GM18519 (cell line): ENCODE data around the gene SENP8.

ENCODE experiments used
- ATAC-seq: cut with Tn5 transposase; IDR thresholded peaks from one replicate; pipeline ENCODE4 v1.9.1; 2021; ENCODE audit warnings: mild to moderate bottlenecking, moderate library complexity; ENCODE audit not compliant: unreplicated experiment, low FRiP score

The SENP8 gene

DNA sequence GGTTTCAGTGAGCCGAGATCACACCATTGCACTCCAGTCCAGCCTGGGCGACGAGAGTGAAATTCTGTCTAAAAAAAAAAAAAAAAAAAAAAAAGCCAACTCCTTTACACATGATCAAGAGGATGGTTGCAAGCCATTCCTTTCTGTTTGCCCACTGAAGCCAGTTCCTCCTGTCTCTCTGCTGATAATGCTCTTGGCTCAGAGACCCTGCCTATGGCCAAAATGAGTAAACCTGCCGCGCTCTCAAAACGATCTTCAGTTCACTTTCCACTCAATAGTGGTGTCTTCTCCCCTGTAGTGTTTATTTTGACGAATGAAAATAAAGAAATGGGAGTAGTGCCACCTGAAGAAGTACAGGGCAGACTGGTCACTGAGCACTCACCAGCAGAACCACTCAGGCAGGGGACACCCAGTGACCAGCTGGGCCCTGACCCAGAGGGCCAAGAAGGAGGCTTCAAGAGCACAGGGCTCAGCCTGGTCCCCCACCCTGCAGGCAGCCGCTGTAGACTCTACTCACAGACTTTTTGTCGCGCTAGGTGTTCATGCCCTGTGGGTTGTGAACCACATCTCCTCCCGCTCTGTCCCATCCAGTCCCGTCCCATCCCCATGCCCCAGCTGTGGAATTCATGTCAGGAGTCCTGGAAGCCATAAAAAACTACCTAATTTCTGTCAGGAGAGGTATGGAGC lies 55.8 kb downstream of the SENP8 start:
- no peak for ATAC-seq

DNA sequence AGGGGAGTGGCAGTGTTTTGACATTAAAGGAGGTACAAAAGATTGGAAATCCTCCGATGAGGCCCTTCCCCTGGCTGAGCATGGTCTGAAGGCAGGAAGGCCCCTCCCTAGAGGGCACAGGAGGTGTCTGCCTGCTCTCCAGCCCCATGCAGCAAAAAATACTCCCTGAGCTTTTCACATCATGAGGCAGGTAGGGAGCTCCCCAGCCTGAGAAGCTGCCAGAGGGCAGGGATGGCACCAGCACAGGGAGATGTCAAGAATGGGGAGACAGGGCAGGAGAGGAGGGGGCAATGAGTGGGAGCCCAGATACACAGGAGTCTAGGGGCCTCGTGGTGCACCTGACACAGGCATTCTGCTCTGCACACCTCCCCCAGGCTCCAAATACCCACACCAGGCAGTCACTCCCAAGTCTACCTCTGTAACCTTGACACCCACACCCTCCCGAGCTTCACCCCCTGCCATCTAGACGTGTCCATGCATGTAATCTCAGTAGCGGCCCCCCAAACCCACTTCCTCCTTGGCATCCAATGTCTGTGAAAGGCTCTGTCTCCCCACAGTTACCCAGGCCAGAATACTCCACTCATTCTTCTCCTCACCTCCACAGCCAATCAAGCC lies 56.5 kb downstream of the SENP8 start:
- ATAC-seq, result no peak

DNA sequence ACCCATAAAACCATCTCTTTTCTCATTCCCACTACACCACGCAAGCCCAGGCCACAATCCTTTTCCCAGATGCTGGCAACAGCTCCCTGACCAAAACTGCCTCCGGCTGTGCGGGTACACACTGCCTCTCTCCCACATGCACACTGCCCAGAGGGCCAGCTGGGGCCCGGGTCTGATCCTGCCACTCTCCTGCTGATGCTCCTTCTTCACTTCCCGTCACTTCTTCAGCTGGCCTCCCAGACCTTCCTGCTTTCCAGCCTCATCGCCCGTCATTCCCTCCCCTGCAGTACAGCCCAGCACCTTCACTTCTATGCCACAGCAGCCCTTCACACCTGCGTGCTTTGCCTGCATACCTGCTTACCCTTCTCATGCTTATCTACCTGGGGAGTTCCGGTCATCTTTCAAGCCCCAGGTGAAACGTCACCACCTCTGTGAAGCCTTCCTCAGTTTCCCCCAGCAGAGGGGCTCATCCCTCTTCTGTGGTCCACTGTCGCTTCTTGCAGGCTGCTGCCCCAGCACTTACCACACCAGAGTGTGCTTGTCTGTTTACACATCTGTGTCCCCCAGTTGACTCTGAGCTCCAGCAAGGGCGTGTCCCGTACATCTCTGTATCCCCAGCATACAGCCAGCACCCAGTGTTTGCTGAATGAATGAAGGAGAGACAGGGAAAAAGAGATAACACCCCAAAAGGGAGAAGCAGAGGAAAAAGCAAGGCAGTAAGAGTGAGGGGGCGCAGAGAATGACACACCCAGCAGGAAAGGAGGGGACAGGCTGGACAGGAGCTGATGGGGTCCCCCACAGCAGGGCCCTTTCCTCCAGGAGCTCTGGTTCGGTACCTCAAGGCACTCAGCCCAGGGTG lies 57.2 kb downstream of the SENP8 start:
- no peak for ATAC-seq

DNA sequence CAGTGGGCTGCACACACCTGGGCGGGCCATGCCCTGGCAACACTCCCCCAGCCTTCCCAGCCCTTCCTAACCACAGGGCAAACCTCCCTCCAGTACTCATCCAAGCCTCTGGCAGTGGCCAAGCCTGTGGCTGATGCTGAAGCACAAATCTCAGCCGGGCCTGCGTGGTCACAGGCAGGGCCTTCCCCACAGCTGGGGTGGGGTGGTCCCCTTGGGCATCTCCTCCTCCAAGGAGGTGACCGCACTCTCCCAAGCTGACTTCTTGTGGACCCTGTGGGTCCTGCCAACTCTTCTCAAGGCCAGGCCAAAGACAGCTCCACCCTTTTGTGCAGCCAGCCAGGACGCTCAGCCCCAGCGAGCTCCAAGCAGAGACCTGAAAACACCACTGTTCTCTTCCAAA lies 58.0 kb downstream of the SENP8 start:
- ATAC-seq, result no peak

DNA sequence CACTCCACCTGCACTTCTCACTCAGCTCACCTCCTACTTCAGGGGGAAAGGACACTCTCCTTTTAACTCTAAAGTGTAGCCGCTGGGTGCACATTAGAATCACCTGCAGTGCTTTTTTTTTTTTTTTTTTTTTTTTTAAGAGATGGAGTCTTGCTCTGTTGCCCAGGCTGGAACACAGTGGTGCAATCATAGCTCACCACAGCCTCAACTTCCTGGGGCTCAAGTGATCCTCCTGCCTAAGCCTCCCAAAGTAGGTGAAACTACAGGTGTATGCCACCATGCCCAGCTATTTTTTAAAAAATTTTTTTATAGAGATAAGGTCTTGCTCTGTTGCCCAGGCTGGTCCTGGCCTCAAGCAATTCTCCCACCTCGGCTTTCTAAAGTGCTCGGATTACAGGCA lies 58.5 kb downstream of the SENP8 start:
- no peak for ATAC-seq

DNA sequence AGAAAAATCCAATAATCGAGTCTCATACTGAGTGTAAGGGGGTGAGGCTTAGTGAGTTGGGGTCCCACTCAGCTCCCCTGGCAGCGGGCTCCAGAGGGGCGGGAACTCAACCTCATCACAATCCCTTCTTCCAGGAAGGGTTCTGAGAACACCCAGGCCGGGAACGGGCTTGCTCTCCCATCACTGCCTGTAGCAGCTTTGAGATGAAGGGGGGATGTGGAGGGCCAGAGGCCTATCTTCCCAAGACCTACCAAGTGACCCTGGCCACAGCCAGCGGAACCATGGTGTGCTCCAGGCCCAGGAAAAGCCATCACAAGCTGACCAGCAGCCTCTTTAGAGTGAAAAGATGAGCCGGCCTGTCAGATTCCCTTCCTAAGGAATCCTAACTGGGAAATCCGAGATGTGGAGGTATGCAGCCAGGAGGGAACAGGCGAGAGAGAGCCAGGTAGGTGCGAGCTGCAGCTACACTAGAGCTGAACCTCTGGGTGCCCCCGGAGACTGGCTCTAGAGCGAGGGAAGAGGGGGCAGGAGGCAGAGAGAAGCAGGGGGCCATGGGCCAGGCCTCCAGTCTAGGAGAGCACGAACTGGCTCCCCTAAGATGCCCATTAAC lies 60.9 kb downstream of the SENP8 start:
- ATAC-seq, result no peak

DNA sequence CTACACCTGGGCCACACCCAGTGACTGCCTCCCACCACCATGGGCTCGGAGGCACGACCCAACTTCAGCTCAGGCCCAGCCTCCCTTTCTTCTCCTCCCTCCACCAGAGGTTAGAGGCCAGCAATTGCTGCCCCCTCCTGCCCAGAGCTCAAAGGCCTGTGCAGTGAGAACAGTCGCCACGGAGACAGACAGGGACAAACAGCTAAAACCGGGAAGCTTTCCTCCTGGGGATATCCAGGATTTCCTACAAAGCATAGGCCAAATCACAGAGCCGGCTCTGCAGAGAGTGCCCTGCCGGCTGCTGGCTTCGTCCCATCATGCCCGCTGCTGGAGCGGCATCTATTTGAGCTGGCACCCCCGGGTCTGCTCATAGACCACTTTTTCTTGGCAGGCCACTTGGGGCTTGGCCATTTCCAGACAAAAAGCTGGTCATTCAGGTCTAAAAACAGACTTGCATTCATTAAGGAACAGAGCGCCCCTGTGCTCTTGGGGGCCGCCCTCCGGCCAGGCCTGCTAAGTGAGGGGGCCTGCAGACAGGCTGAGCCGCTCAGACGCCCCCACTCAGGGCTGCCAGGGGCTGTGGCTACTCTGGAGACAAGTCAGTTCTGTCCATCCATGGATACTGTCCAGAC lies 61.9 kb downstream of the SENP8 start:
- no peak for ATAC-seq

DNA sequence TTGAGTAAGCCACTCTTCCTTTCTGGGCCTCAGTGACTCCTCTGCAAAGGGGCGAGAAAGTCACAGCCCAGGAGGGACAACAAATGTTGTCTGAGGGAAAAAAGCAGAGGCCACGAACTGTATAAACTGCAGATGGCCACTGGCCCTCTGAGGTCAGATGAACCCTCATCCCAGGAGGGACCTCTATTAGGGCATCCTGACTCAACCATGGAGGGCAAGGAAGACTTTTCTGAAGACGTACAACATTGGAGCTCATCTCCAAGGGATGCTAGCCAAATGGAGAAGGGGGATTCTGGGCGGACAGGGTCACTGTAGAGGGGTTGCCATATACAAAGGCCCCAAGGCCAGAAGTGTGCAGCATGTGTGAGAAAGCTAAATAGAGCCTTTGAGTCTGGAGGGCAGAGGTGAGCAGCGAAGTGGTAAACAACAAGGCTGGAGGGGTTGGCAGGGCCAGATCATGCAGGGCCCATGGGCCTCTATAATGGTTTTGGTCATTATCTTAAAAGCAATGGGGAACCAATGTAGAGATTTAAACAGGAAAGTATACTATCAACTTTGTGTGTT lies 62.6 kb downstream of the SENP8 start:
- no peak for ATAC-seq

DNA sequence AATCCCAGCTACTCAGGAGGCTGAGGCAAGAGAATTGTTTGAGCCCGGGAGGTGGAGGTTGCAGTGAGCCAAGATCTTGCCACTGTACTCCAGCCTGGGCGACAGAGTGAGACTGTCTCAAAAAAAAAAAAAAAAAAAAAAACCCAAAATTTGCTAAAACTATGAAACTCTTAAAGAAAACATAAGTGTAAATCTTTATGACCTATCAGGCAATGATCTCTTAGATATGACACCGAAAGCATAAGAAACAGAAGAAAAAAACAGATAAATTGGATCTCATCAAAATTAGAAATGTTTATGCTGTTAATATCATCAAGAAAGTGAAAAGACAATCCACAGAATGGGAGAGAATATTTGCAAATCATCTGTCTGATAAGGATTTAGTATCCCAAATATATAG lies 64.0 kb downstream of the SENP8 start:
- ATAC-seq, result no peak

DNA sequence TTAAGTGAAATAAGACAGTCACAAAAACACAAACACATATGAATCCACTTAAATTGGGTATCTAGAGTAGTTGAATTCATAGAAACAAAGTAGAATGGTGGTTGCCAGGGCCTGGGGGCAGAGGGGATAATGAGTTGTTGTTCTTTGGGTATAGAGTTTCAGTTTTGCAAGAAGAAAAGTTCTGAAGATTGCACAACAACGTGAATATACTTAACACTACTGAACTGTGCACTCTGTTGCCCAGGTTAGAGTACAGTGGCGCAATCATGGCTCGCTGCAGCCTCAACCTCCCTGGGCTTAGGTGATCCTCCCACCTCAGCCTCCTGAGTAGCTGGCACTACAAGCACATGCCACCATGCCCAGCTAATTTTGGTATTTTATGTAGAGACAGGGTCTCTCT lies 64.5 kb downstream of the SENP8 start:
- no peak for ATAC-seq

DNA sequence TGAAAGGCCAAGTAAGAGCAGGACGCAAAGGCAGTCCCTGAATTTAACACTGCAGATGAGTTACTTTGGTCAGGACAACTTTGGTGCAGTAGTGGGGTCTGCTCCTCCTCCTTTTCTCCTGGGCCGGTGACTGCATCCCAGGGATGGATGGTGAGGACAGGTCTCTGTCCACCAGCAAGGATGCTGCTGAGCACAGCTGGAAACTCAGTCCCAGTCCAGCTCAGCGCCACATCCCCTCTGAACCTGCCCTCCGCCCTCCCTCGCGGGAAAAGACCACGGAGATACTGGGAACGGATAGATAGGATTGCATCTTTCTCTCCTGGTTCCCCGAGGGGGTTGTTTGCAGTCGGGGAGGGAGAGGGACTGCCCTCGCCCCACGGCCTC lies 65.6 kb downstream of the SENP8 start:
- no peak for ATAC-seq

DNA sequence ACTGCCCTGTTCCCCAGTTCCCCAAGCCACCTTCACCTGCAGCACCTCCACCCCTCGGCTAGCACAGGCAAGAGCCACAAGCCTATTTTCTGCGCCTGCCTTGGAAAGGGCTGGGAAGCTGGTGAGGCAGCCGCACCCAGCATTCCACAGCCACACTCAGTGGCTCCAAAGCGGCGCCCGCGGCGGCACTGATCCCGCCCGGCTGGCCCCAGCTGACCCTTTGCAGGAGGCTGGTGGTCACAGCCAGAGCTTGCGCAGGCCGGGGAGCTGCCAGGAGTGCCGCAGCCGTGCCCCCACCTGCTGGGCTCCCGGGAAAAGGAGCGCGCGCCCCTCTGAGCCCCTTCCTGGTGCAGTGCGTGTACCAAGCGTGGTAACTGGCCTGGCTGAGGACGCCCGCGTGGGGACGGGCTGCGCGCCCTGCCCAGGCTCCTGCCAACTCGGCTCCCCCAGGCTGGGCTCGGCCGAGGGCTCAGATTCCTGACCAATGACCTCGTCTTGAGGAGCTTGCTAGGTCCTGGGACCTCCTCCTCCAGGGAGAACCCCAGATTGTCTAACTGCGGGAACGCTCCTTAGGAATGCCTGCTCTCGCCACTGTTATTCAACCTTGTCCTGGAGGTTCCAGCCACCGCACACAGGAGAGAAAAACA lies 66.1 kb downstream of the SENP8 start:
- no peak for ATAC-seq

DNA sequence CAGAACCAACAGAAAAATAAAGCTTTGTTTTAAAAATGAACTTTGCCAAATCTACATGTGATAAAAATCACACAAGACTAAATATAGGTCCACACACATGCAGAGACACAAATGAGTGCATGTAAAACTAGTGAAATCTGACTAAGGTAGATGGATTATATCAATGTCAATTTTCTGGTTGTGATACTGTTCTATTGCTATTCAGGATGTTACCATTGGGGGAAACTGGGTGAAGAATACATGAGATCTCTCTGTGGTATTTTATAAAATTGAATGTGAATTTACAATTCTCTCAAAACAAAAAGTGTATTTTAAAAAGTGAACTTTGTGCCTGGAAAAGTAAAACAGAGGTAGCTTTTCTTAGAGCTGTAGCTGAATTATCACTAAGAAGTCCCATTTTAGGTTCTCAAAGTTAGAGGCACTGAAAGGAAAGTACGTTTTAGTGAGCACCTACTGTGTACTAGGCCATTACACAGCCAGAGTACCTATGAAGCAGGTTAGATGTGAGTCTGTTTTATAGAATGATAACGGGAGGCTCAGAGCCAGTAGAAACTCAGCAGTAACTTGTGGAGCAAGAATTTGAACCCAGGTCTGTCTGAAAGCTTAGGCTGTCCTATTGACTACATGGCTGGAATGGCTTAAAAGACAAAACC lies 71.2 kb downstream of the SENP8 start:
- no peak for ATAC-seq

DNA sequence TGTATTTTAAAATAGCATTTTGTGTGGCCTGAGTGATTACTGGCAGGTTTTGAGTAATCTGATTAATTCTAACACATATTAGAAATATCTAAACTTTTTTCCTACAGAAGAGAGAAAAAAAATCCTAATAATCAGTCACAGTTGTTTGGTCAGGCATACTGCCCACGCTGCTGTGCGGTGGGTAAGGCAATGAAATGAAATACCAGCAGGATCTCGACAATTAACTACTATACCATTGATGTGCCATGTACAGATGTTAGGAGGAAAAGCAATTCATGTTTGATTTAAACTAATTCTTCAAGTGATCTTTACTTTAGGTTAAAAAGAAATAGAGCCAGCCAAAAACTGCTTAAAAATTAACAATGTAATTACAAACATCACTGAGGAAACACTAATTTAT lies 74.2 kb downstream of the SENP8 start:
- no peak for ATAC-seq
